Measurements from ENCODE around the gene RUNX1.

Gene RUNX1

GRCh38 chr21:34878940-34879339 is 170.2 kb downstream of the RUNX1 start:
- DNase-seq = no peak
- Mint-ChIP-seq H3K9me3 (no peaks in the 10 kb centered on the region), H3K36me3 (peaks cover 52% of the 10 kb centered on the region), H3K27ac (no peak overlapping the region), H3K4me3 (no peak overlapping the region), H3K4me1 (peaks cover 60% of the 10 kb centered on the region), H3K27me3 (no peaks in the 10 kb centered on the region)
- CTCF ChIA-PET = no interaction called here

GRCh38 chr21:34878501-34878900 is 170.6 kb downstream of the RUNX1 start:
- Mint-ChIP-seq H3K9me3 (no peaks in the 10 kb centered on the region), H3K27me3 (no peaks in the 10 kb centered on the region), H3K4me3 (no peak overlapping the region), H3K27ac (no peak overlapping the region), H3K4me1 (peaks cover 57% of the 10 kb centered on the region), H3K36me3 (peaks cover 51% of the 10 kb centered on the region)
- no peak for DNase-seq
- CTCF ChIA-PET = no interaction called here

- Mint-ChIP-seq H3K4me3 (no peak overlapping the region), H3K36me3 (peaks cover 55% of the 10 kb centered on the region), H3K27me3 (no peaks in the 10 kb centered on the region), H3K4me1 (peaks cover 48% of the 10 kb centered on the region), H3K9me3 (no peaks in the 10 kb centered on the region), H3K27ac (peak overlapping the region; percentile 65)
- CTCF ChIA-PET = interaction anchor here (1.3 kb wide), 1 partner anchor 11 kb away, joined by 5 read pairs; no protein-coding TSS in a partner anchor
- DNase-seq = no peak
Measured at GRCh38 chr21:34877485-34878128, 171.5 kb downstream of the RUNX1 start.

- H3K4me3 Mint-ChIP-seq = no peak overlapping the region
- H3K27ac Mint-ChIP-seq = no peak overlapping the region
- H3K4me1 Mint-ChIP-seq = peaks cover 32% of the 10 kb centered on the region
- no peaks in the 10 kb centered on the region for H3K9me3 Mint-ChIP-seq
- CTCF ChIA-PET = interaction anchor here (1.1 to 1.3 kb wide), 2 partner anchors 9 to 149 kb away, joined by 3 to 5 read pairs; no protein-coding TSS in a partner anchor
- DNase-seq = no peak
- H3K27me3 Mint-ChIP-seq = no peaks in the 10 kb centered on the region
- peaks cover 58% of the 10 kb centered on the region for H3K36me3 Mint-ChIP-seq
Measured at GRCh38 chr21:34875830-34876229, 173.3 kb downstream of the RUNX1 start.

GRCh38 chr21:34874684-34875513 is 174.2 kb downstream of the RUNX1 start:
- H3K4me1 Mint-ChIP-seq = peaks cover 29% of the 10 kb centered on the region
- CTCF ChIA-PET = interaction anchor here (1.1 kb wide), 1 partner anchor 150 kb away, joined by 3 read pairs; no protein-coding TSS in a partner anchor
- no peak overlapping the region for H3K4me3 Mint-ChIP-seq
- H3K27me3 Mint-ChIP-seq = no peaks in the 10 kb centered on the region
- DNase-seq = no peak
- H3K36me3 Mint-ChIP-seq = peaks cover 53% of the 10 kb centered on the region
- H3K9me3 Mint-ChIP-seq = no peaks in the 10 kb centered on the region
- no peak overlapping the region for H3K27ac Mint-ChIP-seq

- no peak overlapping the region for H3K27ac Mint-ChIP-seq
- H3K4me1 Mint-ChIP-seq = peaks cover 40% of the 10 kb centered on the region
- CTCF ChIA-PET = interaction anchor here (0.5 kb wide), 1 partner anchor 1519 kb away, joined by 3 read pairs; no protein-coding TSS in a partner anchor
- no peak overlapping the region for H3K4me3 Mint-ChIP-seq
- H3K9me3 Mint-ChIP-seq = no peaks in the 10 kb centered on the region
- no peak for DNase-seq
- H3K36me3 Mint-ChIP-seq = peaks cover 46% of the 10 kb centered on the region
- no peaks in the 10 kb centered on the region for H3K27me3 Mint-ChIP-seq
Measured at GRCh38 chr21:34871026-34871908, 177.8 kb downstream of the RUNX1 start.

- H3K36me3 Mint-ChIP-seq = peaks cover 46% of the 10 kb centered on the region
- no peak overlapping the region for H3K27ac Mint-ChIP-seq
- CTCF ChIA-PET = no interaction called here
- no peaks in the 10 kb centered on the region for H3K9me3 Mint-ChIP-seq
- DNase-seq = no peak
- no peaks in the 10 kb centered on the region for H3K27me3 Mint-ChIP-seq
- no peak overlapping the region for H3K4me3 Mint-ChIP-seq
- H3K4me1 Mint-ChIP-seq = peaks cover 43% of the 10 kb centered on the region
Measured at GRCh38 chr21:34870246-34870645, 178.9 kb downstream of the RUNX1 start.

- CTCF ChIA-PET = no interaction called here
- Mint-ChIP-seq H3K36me3 (peaks cover 49% of the 10 kb centered on the region), H3K4me3 (no peak overlapping the region), H3K4me1 (peaks cover 44% of the 10 kb centered on the region), H3K27me3 (no peaks in the 10 kb centered on the region), H3K9me3 (no peaks in the 10 kb centered on the region), H3K27ac (no peak overlapping the region)
- DNase-seq = no peak
Measured at GRCh38 chr21:34869545-34869944, 179.6 kb downstream of the RUNX1 start.

- CTCF ChIA-PET = interaction anchor here (1.6 kb wide), 1 partner anchor 9 kb away, joined by 5 read pairs; no protein-coding TSS in a partner anchor
- Mint-ChIP-seq H3K4me3 (no peak overlapping the region), H3K36me3 (peaks cover 52% of the 10 kb centered on the region), H3K9me3 (no peaks in the 10 kb centered on the region), H3K4me1 (peaks cover 44% of the 10 kb centered on the region), H3K27me3 (no peaks in the 10 kb centered on the region), H3K27ac (no peak overlapping the region)
- no peak for DNase-seq
Measured at GRCh38 chr21:34867785-34868184, 181.3 kb downstream of the RUNX1 start.

- peak; percentile 59 for DNase-seq
- Mint-ChIP-seq H3K4me1 (peaks cover 44% of the 10 kb centered on the region), H3K27me3 (no peaks in the 10 kb centered on the region), H3K27ac (peak overlapping the region; percentile 49), H3K9me3 (no peaks in the 10 kb centered on the region), H3K36me3 (peaks cover 60% of the 10 kb centered on the region), H3K4me3 (no peak overlapping the region)
- CTCF ChIA-PET = no interaction called here
Measured at GRCh38 chr21:34865400-34866241, 183.5 kb downstream of the RUNX1 start.

- Mint-ChIP-seq H3K27me3 (no peaks in the 10 kb centered on the region), H3K4me3 (no peak overlapping the region), H3K36me3 (peaks cover 65% of the 10 kb centered on the region), H3K4me1 (peaks cover 44% of the 10 kb centered on the region), H3K9me3 (no peaks in the 10 kb centered on the region), H3K27ac (peak overlapping the region; percentile 29)
- CTCF ChIA-PET = no interaction called here
- no peak for DNase-seq
Measured at GRCh38 chr21:34864370-34865149, 184.5 kb downstream of the RUNX1 start.

- no peaks in the 10 kb centered on the region for H3K9me3 Mint-ChIP-seq
- CTCF ChIA-PET = interaction anchor here (1.2 kb wide), 1 partner anchor 10 kb away, joined by 4 read pairs; no protein-coding TSS in a partner anchor
- no peak overlapping the region for H3K4me3 Mint-ChIP-seq
- no peak for DNase-seq
- no peaks in the 10 kb centered on the region for H3K27me3 Mint-ChIP-seq
- no peak overlapping the region for H3K27ac Mint-ChIP-seq
- H3K4me1 Mint-ChIP-seq = peaks cover 45% of the 10 kb centered on the region
- peaks cover 67% of the 10 kb centered on the region for H3K36me3 Mint-ChIP-seq
Measured at GRCh38 chr21:34862951-34863350, 186.2 kb downstream of the RUNX1 start.

GRCh38 chr21:34861258-34861657 is 187.8 kb downstream of the RUNX1 start:
- Mint-ChIP-seq H3K4me3 (no peak overlapping the region), H3K9me3 (no peaks in the 10 kb centered on the region), H3K27me3 (no peaks in the 10 kb centered on the region), H3K36me3 (peaks cover 78% of the 10 kb centered on the region), H3K4me1 (peaks cover 44% of the 10 kb centered on the region), H3K27ac (no peak overlapping the region)
- no peak for DNase-seq
- CTCF ChIA-PET = no interaction called here

Data from activated naive CD4-positive, alpha-beta T cell treated with anti-CD3 and anti-CD28 coated beads, Interleukin-2, amount 10 ng/mL, durations not matched to agents 7 days and 5 days (primary cell).